ENCODE measurements around the gene GPS1.

GRCh38 chr17:82007495-82008257, 44.0 kb upstream of the GPS1 start:
- no peak for TF ChIP-seq CTCF (IDR thresholded peaks at IDR 0.05)
- no peak for TF ChIP-seq POLR2AphosphoS5 (IDR thresholded peaks at IDR 0.05; ENCODE audit: insufficient read depth in 1 of 2, low read depth in 1 of 2)
- TF ChIP-seq POLR2A (IDR thresholded peaks at IDR 0.05), result no peak

Measured in vagina (tissue), 2 donors.